GM12878 (cell line): ENCODE data around the gene ACTR1B.

Experiments used
- CTCF ChIP-seq, 3 experiments: IDR thresholded peaks in 2 of 3; conservative IDR thresholded peaks in 1 of 3; 2 replicates each; pipeline ENCODE4 v1.5.1; 2011; ENCODE audit warnings: low read depth in 3 of 3, low read length in 3 of 3, mild to moderate bottlenecking in 3 of 3, control low read depth in 2 of 3, moderate library complexity in 2 of 3, inconsistent platforms in 1 of 3, mixed read lengths in 1 of 3; ENCODE audit not compliant: control insufficient read depth in 2 of 3, insufficient read depth in 1 of 3; ENCODE audit errors: extremely low read depth in 1 of 3
- EP300 ChIP-seq, 2 experiments: fragments of 150-350 bp in 1 of 2; IDR thresholded peaks; 2 replicates each; pipeline ENCODE4 v1.6.1; 2011 to 2012; ENCODE audit warnings: low read depth in 2 of 2, low read length in 2 of 2, borderline replicate concordance in 1 of 2, improper control_type of control experiment in 1 of 2, inconsistent platforms in 1 of 2; ENCODE audit not compliant: control insufficient read depth in 1 of 2
- FOXK2 ChIP-seq: fragments of 450-650 bp; IDR thresholded peaks from 2 replicates; pipeline ENCODE4 v1.6.1; 2017; ENCODE audit warnings: mild to moderate bottlenecking, moderate library complexity
- TF ChIP-seq, protein P1 (sequence below): IDR thresholded peaks from 2 replicates; pipeline ENCODE4 v1.6.1; 2011; ENCODE audit warnings: mild to moderate bottlenecking, low read depth, low read length, moderate library complexity; ENCODE audit not compliant: insufficient replicate concordance
- TF ChIP-seq, protein P2 (sequence below): IDR thresholded peaks from 2 replicates; pipeline ENCODE4 v1.6.1; 2012; ENCODE audit warnings: low read depth, low read length, improper control_type of control experiment

DNA sequence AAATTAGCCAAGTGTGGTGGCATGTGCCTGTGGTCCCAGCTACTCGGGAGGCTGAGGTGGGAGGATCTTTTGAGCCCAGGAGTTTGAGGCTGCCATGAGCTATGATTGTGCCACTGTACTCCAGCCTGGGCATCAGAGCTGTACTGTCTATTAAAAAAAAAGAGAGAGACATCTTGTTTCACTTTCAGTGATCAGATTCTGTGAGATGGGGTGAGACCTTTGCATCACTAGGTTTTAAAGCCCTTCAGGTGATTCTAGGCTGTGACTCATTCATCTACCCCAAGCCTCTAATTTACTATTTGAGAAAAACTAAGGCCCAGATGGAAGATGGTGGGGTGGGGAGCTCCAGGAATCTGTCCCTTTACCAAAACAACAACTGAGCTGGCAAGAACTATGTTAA lies 12.8 kb upstream of the ACTR1B start:
- TF ChIP-seq CTCF (IDR thresholded peaks at IDR 0.05 in 2 of 3, conservative IDR thresholded peaks at IDR 0.05 in 1 of 3; ENCODE audit: control insufficient read depth in 2 of 3, extremely low read depth in 1 of 3, insufficient read depth in 1 of 3, low read depth in 3 of 3, low read length in 3 of 3) (no peak), EP300 (IDR thresholded peaks at IDR 0.05; ENCODE audit: borderline replicate concordance in 1 of 2, control insufficient read depth in 1 of 2, low read depth in 2 of 2, low read length in 2 of 2) (no peak), FOXK2 (no peak)
- TF ChIP-seq, protein P1, sequence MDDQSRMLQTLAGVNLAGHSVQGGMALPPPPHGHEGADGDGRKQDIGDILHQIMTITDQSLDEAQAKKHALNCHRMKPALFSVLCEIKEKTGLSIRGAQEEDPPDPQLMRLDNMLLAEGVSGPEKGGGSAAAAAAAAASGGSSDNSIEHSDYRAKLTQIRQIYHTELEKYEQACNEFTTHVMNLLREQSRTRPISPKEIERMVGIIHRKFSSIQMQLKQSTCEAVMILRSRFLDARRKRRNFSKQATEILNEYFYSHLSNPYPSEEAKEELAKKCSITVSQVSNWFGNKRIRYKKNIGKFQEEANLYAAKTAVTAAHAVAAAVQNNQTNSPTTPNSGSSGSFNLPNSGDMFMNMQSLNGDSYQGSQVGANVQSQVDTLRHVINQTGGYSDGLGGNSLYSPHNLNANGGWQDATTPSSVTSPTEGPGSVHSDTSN: no peak
- TF ChIP-seq, protein P2, sequence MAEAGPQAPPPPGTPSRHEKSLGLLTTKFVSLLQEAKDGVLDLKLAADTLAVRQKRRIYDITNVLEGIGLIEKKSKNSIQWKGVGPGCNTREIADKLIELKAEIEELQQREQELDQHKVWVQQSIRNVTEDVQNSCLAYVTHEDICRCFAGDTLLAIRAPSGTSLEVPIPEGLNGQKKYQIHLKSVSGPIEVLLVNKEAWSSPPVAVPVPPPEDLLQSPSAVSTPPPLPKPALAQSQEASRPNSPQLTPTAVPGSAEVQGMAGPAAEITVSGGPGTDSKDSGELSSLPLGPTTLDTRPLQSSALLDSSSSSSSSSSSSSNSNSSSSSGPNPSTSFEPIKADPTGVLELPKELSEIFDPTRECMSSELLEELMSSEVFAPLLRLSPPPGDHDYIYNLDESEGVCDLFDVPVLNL: no peak
